NCI-H1417 treated with DMSO at 0.1 percent for 48 hours (cell line): ENCODE measurements around the gene MRPL54.

ENCODE experiments used
- DNase-seq: peaks from one replicate; lab custom pipeline; 2025; lab: John Stamatoyannopoulos, UW

The MRPL54 gene

DNA sequence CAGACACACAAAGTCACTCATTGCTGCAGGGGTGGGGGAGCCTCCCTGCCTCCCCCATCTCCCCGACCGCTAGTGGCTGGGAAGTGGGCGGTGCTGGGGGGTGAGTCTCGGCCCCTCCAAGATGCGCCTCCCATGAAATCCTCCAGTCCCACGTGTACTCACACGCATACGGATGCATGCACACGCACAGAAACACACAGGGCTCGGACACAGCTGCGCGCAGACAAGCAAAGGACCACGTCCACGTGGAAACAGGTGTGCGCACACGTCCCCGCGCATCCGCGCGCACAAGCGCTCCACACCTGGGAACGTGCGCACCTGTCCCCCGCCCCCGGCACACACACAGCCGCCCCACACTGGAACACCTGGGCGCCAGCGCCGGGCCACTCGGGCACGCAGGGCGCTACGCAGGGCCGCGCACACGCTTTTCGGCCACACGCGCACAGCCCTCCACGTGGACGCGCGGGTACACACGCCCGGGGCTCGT is 23.0 kb downstream of the MRPL54 start:
- no peak for DNase-seq

- no peak for DNase-seq
Measured at GRCh38 chr19:3785938-3786824, 23.7 kb downstream of the MRPL54 start, which contains the start of gene MATK. Gene MATK (minus strand): TSS chr19:3786381. CDS start chr19:3785135, 1,246 bp downstream.

GRCh38 chr19:3788996-3789778 is 26.7 kb downstream of the MRPL54 start:
- DNase-seq, result no peak

DNA sequence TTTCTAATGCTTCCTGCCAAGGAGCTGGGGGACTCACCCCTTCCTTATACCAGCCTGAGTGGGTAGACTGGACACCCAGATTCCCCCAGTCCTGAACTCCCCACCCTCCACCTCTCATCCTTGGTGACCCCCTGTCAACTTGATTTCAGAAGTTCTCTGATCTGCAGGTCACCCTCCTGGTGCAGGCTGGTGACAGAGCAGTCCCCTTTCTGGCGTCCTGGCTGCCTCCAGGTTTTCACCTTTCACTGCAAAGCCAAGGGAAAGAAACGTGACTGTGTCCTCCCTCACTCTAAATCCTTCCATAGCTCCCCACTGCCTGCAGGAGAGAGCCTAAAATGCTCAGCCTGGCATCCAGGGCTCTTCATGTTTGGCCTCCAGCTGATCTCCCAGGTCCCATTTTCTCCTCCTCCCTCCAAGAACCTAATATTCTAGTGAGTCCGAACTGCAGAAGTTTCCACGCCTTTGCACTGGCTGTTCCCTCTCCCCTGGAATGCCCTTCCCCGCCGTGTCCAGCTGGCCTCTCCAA is 27.8 kb downstream of the MRPL54 start:
- no peak for DNase-seq

DNA sequence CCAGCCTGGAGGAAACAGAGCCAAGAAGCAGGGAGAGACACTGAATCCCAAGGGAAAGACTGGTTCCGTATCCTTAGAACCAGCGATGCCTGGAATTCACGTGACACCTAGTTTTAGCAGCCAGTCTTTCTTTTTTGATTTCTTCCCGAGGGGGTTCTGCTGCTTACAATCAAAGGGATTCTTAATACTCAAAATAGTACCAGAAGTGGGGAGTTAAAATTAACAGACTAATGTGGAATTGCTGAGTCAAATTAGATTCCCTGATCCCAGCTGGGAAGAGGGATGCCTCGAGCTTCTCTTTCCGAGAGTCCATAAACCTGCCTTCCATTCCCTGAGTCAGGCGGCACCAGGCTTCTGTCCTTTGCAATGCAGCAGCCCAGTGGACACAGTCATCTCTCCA is 28.5 kb downstream of the MRPL54 start:
- DNase-seq, result no peak

GRCh38 chr19:3792114-3792513 is 29.6 kb downstream of the MRPL54 start:
- DNase-seq, result no peak

- no peak for DNase-seq
Measured at GRCh38 chr19:3793799-3794198, 31.3 kb downstream of the MRPL54 start.

GRCh38 chr19:3796358-3796757 is 33.9 kb downstream of the MRPL54 start:
- DNase-seq, result no peak

- DNase-seq, result no peak
Measured at GRCh38 chr19:3798137-3798536, 35.7 kb downstream of the MRPL54 start.

GRCh38 chr19:3800996-3801395 is 38.5 kb downstream of the MRPL54 start:
- no peak for DNase-seq

- DNase-seq, result no peak
Measured at GRCh38 chr19:3801412-3802096, 39.1 kb downstream of the MRPL54 start.

DNA sequence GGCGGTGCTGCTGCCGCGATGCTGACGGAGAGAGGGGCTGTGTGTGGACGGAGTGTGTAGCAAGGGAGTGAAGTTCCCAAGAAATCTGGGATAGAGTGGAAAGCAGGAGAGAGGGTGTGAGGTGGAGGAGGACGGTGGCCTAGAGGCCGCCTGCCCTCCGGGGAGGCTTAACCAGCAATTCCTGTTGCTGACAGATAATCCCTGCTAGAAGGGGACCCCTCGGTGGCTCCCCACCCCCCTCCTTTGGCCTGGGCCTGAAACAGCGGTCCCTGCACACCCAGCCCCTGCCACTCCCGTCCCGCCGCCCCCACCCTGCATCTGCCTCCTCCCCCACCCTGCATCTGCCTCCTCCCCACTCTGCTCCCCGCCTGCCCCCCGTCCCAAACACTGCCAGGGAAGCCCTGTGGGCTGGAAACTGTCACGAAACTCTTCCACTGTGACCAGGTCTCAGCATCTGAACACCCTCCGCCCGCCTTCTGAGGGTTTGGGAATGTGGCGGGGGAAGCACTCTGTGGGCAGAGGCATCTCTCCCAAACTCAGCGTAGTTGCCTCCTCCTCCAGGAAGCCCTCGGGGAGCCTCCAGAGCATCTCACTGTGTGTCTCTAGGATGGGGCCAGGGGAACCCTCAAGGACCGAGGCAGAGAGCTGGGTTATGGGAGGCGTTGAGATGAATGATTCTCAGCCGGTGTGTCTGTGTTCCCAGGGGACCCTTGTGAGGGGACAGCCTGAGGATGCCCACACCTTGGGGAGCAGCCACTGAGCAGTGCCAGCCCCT is 40.8 kb downstream of the MRPL54 start:
- no peak for DNase-seq

GRCh38 chr19:3803986-3804385 is 41.5 kb downstream of the MRPL54 start:
- no peak for DNase-seq

DNA sequence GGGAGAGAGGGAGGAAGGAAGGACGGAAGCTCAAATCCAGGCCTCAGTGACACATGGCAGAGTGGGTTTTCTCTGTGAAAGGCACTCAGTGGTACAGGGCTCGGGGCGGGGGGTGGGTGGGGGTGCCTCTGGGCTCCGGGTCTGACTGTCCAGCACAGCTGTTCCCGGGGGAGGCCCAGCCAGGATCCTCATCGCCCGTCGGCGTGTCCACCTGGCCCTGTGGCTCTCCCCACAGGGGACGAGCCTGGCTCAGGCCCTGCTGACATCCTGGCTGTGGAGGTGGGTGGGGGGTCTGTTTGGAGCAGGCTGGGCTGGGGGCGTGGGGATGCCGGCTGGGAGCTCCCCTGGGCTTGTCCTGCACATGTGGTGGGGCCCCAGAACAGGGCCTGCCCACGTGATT is 41.9 kb downstream of the MRPL54 start:
- no peak for DNase-seq

DNA sequence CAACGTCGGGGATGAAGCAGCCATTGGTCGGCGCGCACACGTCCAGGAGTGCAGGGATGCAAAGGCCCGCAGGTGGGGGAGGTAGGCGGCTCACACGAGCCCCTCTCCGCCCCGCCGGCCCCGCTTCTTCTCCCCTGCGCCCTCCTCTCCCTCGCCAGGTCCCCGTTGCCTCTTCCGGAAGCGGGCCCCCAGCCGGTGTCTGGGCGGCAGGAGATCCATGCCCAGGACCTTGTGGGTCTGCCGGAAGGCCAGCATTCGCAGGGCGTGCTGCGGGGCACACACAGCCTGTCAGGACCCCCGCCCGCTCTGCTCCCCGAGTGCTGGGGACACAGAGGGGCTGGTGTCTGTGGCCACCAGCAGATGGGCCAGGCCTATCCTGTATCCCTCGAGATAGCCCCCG is 43.4 kb downstream of the MRPL54 start:
- no peak for DNase-seq

DNA sequence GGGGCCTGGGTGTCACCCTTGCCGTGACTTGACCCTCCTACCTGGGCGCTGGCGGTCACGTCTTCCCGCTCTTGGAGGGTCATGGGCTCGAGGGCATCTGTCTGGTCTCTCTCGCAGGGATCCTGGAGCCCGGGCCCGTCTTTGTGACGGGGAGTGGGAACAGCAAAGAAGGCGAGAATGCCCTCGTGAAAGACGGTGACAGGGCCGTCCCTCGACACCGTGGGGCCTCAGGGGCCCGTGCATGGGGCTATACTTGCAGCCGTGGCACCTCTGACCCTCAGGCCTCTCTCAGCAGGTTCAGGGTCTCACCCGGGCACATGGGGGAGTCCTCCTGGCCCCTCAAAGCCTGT is 44.6 kb downstream of the MRPL54 start:
- no peak for DNase-seq

GRCh38 chr19:3807574-3808354 is 45.3 kb downstream of the MRPL54 start:
- no peak for DNase-seq

- no peak for DNase-seq
Measured at GRCh38 chr19:3808420-3809143, 46.1 kb downstream of the MRPL54 start.

- DNase-seq, result no peak
Measured at GRCh38 chr19:3809881-3810707, 47.6 kb downstream of the MRPL54 start.
